HG03565 (cell line): ENCODE results near the gene PSIP1.
A peak's percentile ranks its signal among the peaks of the same experiment; 100 is the strongest.
"Not testable (repeated sequence)": the region's sequence is repeated elsewhere in the genome, so short reads cannot be mapped to it uniquely, and the experiment has no call there.

Source experiments
- ATAC-seq: cut with Tn5 transposase; IDR thresholded peaks from one replicate; pipeline ENCODE4 v1.9.1; 2021; ENCODE audit warnings: mild to moderate bottlenecking, moderate library complexity; ENCODE audit not compliant: unreplicated experiment

The PSIP1 gene

GRCh38 chr9:15510789-15511575, at the start of gene PSIP1:
Gene PSIP1, minus strand, starts transcription at chr9:15510970. Its CDS starts 782 bp downstream, at chr9:15510188.
- ATAC-seq, result peak; percentile 62

GRCh38 chr9:15553528-15553898, 42.7 kb upstream of the PSIP1 start:
- peak; percentile 7 for ATAC-seq

GRCh38 chr9:15552636-15553527, 42.1 kb upstream of the PSIP1 start, which contains the start of gene CCDC171:
Gene CCDC171, plus strand, starts transcription at chr9:15553043. Its CDS starts 11,046 bp downstream, at chr9:15564089.
- ATAC-seq, result peak; percentile 79

- ATAC-seq, result no peak
Observed at GRCh38 chr9:15549611-15550010, 38.8 kb upstream of the PSIP1 start.

GRCh38 chr9:15543047-15543813, 32.5 kb upstream of the PSIP1 start:
- no peak for ATAC-seq

GRCh38 chr9:15542624-15543023, 31.9 kb upstream of the PSIP1 start:
- ATAC-seq, result no peak

GRCh38 chr9:15541872-15542271, 31.1 kb upstream of the PSIP1 start:
- no peak for ATAC-seq

- peak; percentile 36 for ATAC-seq
Observed at GRCh38 chr9:15531380-15531779, 20.6 kb upstream of the PSIP1 start.

- peak; percentile 75 for ATAC-seq
Observed at GRCh38 chr9:15529566-15530324, 19.0 kb upstream of the PSIP1 start.

- not testable (repeated sequence) for ATAC-seq
Observed at GRCh38 chr9:15527035-15527434, 16.3 kb upstream of the PSIP1 start.

- ATAC-seq, result no peak
Observed at GRCh38 chr9:15525958-15526357, 15.2 kb upstream of the PSIP1 start.

- no peak for ATAC-seq
Observed at GRCh38 chr9:15524845-15525455, 14.2 kb upstream of the PSIP1 start.

- no peak for ATAC-seq
Observed at GRCh38 chr9:15522130-15522755, 11.5 kb upstream of the PSIP1 start.

GRCh38 chr9:15521254-15521653, 10.5 kb upstream of the PSIP1 start:
- ATAC-seq, result no peak

GRCh38 chr9:15519831-15520230, 9.1 kb upstream of the PSIP1 start:
- ATAC-seq, result no peak

- no peak for ATAC-seq
Observed at GRCh38 chr9:15513335-15513734, 2.6 kb upstream of the PSIP1 start.

GRCh38 chr9:15512889-15513288, 2.1 kb upstream of the PSIP1 start:
- no peak for ATAC-seq

- ATAC-seq, result no peak
Observed at GRCh38 chr9:15512204-15512603, 1.4 kb upstream of the PSIP1 start.
